Measurements from ENCODE around the gene YWHAH.

YWHAH gene

DNA sequence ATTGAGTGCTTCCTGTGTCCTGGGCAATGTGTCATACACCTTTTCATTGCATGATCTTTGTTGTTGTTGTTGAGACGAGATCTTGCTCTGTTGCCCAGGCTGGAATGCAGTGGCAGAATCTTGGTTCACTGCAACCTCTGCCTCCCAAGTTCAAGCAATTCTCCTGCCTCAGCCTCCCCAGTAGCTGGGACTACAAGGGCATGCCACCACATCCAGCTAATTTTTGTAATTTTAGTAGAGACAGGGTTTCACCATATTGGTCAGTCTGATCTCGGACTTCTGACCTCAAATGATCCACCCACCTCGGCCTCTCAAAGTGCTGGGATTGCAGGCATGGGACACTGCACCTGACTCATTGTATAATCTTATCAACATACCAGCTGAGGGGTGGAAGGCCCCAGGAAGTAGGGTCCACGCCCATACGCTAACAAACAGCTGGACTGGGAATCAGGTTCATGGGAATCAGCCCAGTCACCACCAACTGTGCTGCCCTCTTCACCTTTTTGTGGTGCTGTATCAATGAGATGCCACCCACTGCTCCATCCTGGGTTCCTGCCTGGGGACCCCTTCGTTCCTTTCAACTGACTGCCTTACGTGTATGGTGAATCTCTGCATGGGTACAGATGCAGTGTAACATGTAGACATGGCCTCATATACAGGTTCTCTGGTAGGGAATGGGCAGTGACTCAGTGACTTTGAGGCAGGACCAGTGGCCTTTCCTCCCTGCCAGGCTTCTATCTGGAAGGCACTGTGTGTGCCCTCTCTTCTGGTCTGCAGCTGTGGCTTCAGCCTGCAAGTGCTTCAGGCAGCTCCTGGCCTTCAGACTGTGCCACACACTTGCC, 32.5 kb upstream of the YWHAH start:
- TF ChIP-seq, protein P1, sequence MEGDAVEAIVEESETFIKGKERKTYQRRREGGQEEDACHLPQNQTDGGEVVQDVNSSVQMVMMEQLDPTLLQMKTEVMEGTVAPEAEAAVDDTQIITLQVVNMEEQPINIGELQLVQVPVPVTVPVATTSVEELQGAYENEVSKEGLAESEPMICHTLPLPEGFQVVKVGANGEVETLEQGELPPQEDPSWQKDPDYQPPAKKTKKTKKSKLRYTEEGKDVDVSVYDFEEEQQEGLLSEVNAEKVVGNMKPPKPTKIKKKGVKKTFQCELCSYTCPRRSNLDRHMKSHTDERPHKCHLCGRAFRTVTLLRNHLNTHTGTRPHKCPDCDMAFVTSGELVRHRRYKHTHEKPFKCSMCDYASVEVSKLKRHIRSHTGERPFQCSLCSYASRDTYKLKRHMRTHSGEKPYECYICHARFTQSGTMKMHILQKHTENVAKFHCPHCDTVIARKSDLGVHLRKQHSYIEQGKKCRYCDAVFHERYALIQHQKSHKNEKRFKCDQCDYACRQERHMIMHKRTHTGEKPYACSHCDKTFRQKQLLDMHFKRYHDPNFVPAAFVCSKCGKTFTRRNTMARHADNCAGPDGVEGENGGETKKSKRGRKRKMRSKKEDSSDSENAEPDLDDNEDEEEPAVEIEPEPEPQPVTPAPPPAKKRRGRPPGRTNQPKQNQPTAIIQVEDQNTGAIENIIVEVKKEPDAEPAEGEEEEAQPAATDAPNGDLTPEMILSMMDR (conservative IDR thresholded peaks at IDR 0.05; ENCODE audit: low read depth, low read length): no peak
- H3K4me3 ChIP-seq (ENCODE audit: low read depth, low read length): no peak overlapping the region
- DNase-seq (ENCODE audit: low read depth): no peak

GRCh38 chr22:31912407-31912743, 32.0 kb upstream of the YWHAH start:
- no peak for DNase-seq (ENCODE audit: low read depth)
- TF ChIP-seq, protein P1 (conservative IDR thresholded peaks at IDR 0.05; ENCODE audit: low read depth, low read length): no peak

DNA sequence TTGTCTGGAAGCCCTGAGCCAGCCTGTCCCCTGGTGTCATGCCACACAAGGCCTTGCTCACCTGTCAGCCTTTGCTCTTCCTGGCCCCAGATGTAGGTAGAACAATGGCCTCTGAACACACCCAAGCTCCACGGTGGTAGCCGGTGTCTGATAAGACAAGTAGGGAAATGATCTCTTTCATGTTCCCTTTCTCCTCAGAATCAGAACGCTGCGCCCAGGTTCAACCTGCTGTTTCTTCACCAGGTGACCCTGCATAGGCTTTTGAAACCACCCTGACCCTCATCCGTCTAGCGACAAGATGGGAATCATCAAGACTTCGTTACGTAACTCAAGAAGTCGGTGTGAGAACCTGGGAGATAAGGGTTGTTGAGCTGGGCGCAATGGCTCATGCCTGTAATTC, 28.7 kb upstream of the YWHAH start:
- DNase-seq (ENCODE audit: low read depth): no peak
- TF ChIP-seq, protein P1 (conservative IDR thresholded peaks at IDR 0.05; ENCODE audit: low read depth, low read length): no peak
- no peak overlapping the region for H3K4me3 ChIP-seq (ENCODE audit: low read depth, low read length)

More at GRCh38 chr22:31912407-31912743, 32.0 kb upstream of the YWHAH start:
- no peak overlapping the region for H3K4me3 ChIP-seq (ENCODE audit: low read depth, low read length)

DNA sequence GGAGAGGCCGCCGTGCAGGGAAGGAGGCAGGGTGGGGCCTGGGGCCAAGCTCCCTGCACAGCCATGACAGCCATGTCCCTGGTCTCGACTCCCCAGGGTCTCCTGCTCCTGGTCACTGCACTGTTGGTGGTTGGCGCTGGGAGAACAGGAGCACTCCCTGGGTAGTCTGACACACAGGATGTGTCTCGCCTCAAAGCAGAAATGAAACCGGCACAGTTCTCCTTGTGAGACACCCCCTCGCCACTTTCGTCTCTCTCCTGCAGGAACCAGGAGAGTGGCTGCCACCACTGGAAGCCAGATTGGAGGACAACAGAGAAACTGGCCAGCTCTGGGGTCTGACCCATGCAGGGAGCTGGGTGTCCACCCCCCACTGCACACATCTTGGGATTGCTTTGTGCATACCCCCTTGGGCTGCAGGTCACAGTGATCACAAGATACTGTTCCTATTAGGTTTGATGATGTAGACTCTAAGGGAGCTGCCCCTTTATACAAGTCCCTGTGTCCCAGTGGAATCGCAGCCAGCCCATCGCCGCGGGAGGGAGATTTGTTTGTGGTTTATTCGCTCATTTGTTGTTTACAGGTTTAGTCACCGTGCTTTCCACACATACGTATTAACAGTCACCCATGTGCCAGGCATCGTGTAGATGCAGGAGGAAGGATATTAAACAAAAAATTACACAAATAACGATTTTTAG, 27.0 kb upstream of the YWHAH start:
- TF ChIP-seq, protein P1 (conservative IDR thresholded peaks at IDR 0.05; ENCODE audit: low read depth, low read length): no peak

GRCh38 chr22:31919730-31920129, 24.6 kb upstream of the YWHAH start:
- no peak for DNase-seq (ENCODE audit: low read depth)
- H3K4me3 ChIP-seq (ENCODE audit: low read depth, low read length): no peak overlapping the region
- TF ChIP-seq, protein P1 (conservative IDR thresholded peaks at IDR 0.05; ENCODE audit: low read depth, low read length): no peak

More for the DNA sequence above, 27.0 kb upstream of the YWHAH start:
- DNase-seq (ENCODE audit: low read depth): no peak
- H3K4me3 ChIP-seq (ENCODE audit: low read depth, low read length): no peak overlapping the region

DNA sequence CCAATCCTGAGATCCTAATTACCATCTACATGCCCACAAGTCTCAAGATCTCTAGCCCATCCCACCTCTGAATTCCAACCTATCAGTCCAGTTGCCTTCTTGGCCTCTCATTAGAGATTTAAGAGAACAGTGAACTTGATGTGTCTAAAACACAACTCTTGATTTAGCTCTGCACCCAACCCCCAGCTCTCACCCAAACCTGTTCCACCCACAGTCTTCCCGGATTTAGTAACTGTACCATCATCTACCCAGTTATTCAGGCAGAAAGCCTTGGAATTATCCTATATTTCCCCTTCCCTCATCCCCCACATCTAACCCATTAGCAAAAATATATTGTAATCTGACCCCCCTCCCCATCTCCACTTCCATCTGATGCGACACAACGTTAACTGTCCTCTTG, 24.0 kb upstream of the YWHAH start:
- H3K4me3 ChIP-seq (ENCODE audit: low read depth, low read length): no peak overlapping the region
- TF ChIP-seq, protein P1 (conservative IDR thresholded peaks at IDR 0.05; ENCODE audit: low read depth, low read length): no peak
- DNase-seq (ENCODE audit: low read depth): no peak

Measured in choroid plexus epithelial cell (primary cell).